OCI-LY1 (cell line): ENCODE measurements around the gene PRUNE2.

Experiments
- CTCF ChIP-seq: fragments of 200-600 bp; sonication (generic), shearing (Covaris generic); IDR thresholded peaks from 2 replicates; pipeline ENCODE4 v1.5.1; 2017; ENCODE audit warnings: mild to moderate bottlenecking, antibody characterized with exemption, low read length, moderate library complexity, mixed read lengths
- EZH2 ChIP-seq: fragments of 200-600 bp; sonication (generic), shearing (Covaris generic); IDR thresholded peaks from 2 replicates; pipeline ENCODE4 v1.8.0; 2017; ENCODE audit warnings: borderline replicate concordance, mixed run types, mild to moderate bottlenecking, antibody characterized with exemption, low read length, moderate library complexity, mixed read lengths

GRCh38 chr9:76883341-76883855, 22.5 kb downstream of the PRUNE2 start:
- TF ChIP-seq EZH2 (no peak), CTCF (no peak)
